Kidney epithelial cell (primary cell): ENCODE results near the gene HLA-DPA1. TPM values are rescaled to one million over a fixed set of nuclear protein-coding genes. Genes with fewer than 3 reads are reported as not detected.
"Not testable (repeated sequence)": the region's sequence is repeated elsewhere in the genome, so short reads cannot be mapped to it uniquely, and the experiment has no call there.

ENCODE experiments used
- DNase-seq: peaks from one replicate; pipeline ENCODE4 v3.0.0-alpha.2; 2010; ENCODE audit warnings: low read depth
- H3K27me3 ChIP-seq: 2 replicates; pipeline ENCODE4 v1.6.0; 2011; ENCODE audit warnings: low read length; ENCODE audit not compliant: control insufficient read depth, insufficient read depth
- H3K36me3 ChIP-seq: 2 replicates; pipeline ENCODE4 v1.5.1; 2011; ENCODE audit warnings: low read length; ENCODE audit not compliant: control insufficient read depth, insufficient read depth
- H3K4me3 ChIP-seq: 2 replicates; pipeline ENCODE4 v1.5.1; 2011; ENCODE audit warnings: low read depth, mild to moderate bottlenecking, control low read depth, low read length
- total RNA-seq: library from RNA; depleted of rRNA; stranded (reverse); fragments of >200 nt; gene quantifications from 2 replicates; pipeline ENCODE4 v1.2.3, GENCODE V29; 2015
- TF ChIP-seq, protein P1 (sequence below): IDR thresholded peaks from 2 replicates; pipeline ENCODE4 v1.5.1; 2011; ENCODE audit warnings: mild to moderate bottlenecking, moderate library complexity, low read length, control low read depth, inconsistent platforms; ENCODE audit not compliant: insufficient read depth, poor library complexity, severe bottlenecking

Gene HLA-DPA1
- total RNA-seq, 1 donor from 2014 or later, result 0.29 TPM

DNA sequence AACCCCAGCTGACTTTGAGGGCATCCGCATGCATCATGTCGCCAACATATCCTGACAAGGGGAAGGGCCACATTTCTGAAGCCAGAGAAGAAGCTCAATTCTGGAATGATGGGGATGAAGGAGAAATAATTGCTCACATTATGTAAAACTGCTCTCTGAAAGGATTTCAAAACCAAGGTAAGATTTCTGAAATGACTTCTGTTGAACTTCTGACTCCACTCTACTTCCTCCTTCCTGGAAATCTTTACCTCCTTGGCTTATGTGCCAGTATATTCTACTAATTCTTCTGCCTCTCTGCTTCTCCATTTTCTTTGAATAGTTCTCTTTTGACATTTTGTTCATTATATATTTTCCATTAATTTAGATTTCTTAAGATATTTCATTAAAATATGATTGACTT is 34.2 kb upstream of the HLA-DPA1 start:
- no peak for DNase-seq
- TF ChIP-seq, protein P1, sequence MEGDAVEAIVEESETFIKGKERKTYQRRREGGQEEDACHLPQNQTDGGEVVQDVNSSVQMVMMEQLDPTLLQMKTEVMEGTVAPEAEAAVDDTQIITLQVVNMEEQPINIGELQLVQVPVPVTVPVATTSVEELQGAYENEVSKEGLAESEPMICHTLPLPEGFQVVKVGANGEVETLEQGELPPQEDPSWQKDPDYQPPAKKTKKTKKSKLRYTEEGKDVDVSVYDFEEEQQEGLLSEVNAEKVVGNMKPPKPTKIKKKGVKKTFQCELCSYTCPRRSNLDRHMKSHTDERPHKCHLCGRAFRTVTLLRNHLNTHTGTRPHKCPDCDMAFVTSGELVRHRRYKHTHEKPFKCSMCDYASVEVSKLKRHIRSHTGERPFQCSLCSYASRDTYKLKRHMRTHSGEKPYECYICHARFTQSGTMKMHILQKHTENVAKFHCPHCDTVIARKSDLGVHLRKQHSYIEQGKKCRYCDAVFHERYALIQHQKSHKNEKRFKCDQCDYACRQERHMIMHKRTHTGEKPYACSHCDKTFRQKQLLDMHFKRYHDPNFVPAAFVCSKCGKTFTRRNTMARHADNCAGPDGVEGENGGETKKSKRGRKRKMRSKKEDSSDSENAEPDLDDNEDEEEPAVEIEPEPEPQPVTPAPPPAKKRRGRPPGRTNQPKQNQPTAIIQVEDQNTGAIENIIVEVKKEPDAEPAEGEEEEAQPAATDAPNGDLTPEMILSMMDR, result no peak
- Histone ChIP-seq H3K4me3 (no peak overlapping the region), H3K36me3 (no peaks in the 10 kb centered on the region), H3K27me3 (peaks cover 11% of the 10 kb centered on the region)

DNA sequence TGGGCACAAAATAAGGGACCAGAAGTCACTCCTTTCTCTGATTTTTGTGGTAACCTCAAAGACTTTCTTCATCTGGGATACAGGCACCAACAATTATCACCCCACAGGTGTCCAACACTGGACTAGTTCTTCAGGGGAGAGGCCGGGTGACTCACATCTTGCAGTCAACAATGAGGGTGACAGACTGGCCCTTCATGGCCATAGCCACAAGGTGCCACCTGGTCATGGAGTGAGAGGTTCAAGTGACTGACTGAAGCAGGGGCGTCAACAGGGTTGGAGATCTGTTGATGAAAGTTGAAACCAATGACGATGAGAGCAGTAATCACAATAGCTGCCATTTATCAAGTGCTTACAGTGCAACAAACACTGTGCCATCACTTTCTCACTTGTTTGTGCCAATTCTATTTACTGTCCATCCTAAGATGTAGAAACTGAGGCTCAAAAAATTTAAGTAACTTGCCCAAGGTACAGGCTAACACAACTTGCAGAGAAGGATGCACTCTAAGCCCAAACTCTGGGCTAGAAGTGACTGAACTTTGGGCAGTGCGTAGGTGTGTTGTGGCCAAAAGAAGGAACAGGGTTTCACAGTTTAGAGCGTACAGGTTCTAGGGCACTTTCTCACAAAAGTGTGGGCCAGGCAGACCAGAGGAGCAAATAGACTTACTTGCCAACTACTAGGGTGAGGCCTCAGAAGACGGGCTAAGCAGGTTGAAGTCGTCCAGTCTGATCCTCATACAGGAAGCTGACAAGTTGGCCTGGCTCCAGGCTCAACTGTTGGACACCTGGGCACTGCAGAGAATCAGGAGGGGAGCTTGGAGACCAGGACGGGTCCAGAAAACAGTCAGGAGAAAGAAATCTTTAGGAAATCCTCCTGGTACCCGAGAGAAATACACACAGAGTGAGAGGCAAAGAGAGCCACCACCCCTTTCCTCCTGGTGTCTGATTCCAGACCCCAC is 32.7 kb upstream of the HLA-DPA1 start:
- Histone ChIP-seq H3K4me3 (no peak overlapping the region), H3K36me3 (no peaks in the 10 kb centered on the region), H3K27me3 (peaks cover 4% of the 10 kb centered on the region)
- TF ChIP-seq, protein P1, result no peak
- DNase-seq, result no peak

DNA sequence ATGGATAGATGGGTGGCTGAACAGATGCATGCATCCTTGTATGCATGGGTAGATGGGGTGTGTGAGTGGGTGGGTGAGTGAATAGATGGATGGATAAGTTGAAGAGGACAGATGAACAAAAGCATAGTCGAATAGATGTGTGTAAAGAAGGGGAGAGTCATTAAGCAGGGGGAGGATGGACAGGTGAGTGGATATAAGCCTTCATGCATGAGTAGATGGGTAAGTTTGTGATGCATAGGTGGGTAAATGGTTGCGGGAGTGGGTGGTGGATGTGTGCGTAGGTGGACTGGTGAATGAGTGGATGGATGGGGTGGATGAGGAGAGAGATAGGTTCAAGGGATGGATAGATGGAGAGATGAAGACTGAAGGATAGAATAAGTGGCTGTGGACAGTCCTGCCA is 31.9 kb upstream of the HLA-DPA1 start:
- peaks cover 4% of the 10 kb centered on the region for H3K27me3 ChIP-seq
- H3K4me3 ChIP-seq, result no peak overlapping the region
- no peak for DNase-seq
- TF ChIP-seq, protein P1, result no peak
- no peaks in the 10 kb centered on the region for H3K36me3 ChIP-seq

DNA sequence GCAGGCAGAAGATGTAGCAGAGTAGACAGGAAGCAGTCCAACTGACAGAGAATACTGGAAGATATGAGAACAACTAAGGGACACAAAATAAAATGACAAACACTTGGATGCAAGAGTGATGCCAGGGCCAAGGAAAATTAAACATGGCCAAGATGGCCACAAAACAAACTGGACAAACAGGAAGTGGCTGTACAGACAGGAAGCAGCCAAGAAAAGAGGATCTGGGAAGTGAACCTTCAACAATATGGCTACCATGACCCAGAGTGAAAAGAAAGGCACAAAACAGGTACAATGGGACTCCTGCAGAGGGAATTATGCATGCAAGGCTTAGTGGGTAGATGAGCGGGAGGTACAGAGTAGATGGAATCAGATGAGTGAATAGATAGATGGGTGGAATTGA is 31.4 kb upstream of the HLA-DPA1 start:
- H3K4me3 ChIP-seq, result no peak overlapping the region
- no peak for DNase-seq
- peaks cover 4% of the 10 kb centered on the region for H3K27me3 ChIP-seq
- no peaks in the 10 kb centered on the region for H3K36me3 ChIP-seq
- TF ChIP-seq, protein P1, result no peak

DNA sequence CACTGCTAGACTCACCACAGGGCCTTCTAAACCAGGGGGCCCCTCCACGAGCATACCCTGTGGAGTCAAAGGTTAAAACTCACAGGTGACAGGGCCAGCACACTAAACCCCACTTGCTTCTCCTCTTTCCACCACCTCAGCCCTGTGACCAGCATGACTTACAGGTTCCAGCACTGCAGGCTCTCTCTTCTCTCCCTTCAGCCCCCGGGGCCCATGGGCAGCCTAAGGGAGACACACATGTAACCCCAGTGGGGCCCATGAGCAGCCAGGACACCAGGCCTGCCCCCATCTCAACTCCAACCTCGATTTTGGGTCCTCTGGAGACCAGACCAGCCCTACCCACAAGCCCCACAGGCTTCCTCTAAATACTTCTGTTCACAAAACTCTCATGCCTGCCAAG is 30.3 kb upstream of the HLA-DPA1 start:
- Histone ChIP-seq H3K4me3 (no peak overlapping the region), H3K36me3 (no peaks in the 10 kb centered on the region), H3K27me3 (peaks cover 4% of the 10 kb centered on the region)
- DNase-seq, result no peak
- TF ChIP-seq, protein P1, result no peak

DNA sequence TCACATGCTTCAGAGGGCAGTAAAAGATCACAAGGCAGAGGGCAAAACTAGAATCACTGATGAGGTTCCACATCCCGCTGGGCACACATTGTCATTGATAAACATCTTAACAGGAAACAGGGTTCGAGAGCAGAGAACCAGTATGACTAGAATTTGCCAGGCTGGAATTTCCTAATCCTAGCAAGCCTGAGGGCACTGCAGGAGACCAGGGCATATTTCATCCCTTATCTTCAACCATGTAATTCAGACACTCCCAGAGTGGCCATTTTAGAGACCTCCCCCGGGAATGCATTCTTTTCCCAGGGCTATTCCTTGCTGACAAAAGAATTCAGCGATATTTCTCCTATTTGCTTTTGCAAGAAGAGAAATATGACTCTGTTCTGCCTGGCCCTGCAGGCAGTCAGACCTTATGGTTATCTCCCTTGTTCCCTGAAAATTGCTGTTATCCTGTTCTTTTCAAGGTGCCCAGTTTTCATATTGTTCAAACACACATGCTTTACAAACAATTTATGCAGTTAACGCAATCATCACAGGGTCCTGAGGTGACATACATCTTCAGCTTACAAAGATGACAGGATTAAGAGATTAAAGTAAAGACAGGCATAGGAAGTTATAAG is 27.8 kb upstream of the HLA-DPA1 start:
- not testable (repeated sequence) for H3K4me3 ChIP-seq, H3K27me3 ChIP-seq, H3K36me3 ChIP-seq, DNase-seq
